ENCODE results near the gene STUM.

Gene STUM

DNA sequence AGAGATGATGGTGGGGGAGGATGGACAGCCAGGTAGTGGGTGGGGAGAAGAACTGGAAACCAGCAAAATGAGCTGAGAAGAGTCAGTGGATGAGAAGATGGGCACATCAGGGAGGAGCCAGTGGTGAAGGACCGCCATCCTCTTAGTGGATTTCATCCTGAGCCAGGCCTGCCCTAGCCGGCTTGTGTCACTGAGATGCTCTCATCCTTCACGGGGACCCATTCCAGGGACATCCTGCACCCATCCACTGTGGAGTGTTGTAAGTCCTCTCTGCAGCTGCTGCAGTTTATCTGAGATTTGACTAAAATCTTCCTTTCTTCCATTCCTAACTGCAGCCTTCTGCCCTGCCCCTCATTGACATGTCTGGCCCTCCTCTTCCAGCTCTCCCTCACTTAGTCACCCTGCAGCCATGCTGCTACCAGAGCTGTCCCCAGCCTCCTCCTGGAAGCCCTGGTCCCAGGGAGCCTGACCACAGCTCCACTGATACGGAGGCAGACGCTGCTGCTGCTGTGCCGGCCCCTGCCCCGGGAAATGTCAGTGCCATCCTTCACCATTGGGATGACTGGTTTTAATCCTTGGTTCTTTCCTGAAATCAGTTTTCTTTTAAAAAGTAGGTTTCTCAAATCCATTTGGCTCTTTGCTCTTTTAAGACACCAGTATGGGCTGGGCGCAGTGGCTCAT is 33.2 kb downstream of the STUM start:
- no peak overlapping the region for H2AFZ ChIP-seq (ENCODE audit: low read depth, low read length, severe bottlenecking)
- H3K9me2 ChIP-seq (replicated peaks; ENCODE audit: insufficient read depth, low read length): no peaks in the 10 kb centered on the region
- no peak overlapping the region for H3K27ac ChIP-seq (ENCODE audit: low read depth, low read length)
- H3K9ac ChIP-seq (ENCODE audit: low read length): no peak overlapping the region
- TF ChIP-seq EZH2phosphoT487 (conservative IDR thresholded peaks at IDR 0.05; ENCODE audit: low read length): no peak
- TF ChIP-seq, protein P1, sequence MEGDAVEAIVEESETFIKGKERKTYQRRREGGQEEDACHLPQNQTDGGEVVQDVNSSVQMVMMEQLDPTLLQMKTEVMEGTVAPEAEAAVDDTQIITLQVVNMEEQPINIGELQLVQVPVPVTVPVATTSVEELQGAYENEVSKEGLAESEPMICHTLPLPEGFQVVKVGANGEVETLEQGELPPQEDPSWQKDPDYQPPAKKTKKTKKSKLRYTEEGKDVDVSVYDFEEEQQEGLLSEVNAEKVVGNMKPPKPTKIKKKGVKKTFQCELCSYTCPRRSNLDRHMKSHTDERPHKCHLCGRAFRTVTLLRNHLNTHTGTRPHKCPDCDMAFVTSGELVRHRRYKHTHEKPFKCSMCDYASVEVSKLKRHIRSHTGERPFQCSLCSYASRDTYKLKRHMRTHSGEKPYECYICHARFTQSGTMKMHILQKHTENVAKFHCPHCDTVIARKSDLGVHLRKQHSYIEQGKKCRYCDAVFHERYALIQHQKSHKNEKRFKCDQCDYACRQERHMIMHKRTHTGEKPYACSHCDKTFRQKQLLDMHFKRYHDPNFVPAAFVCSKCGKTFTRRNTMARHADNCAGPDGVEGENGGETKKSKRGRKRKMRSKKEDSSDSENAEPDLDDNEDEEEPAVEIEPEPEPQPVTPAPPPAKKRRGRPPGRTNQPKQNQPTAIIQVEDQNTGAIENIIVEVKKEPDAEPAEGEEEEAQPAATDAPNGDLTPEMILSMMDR (IDR thresholded peaks at IDR 0.05; ENCODE audit: insufficient read depth, low read length, poor library complexity, severe bottlenecking): no peak
- no peaks in the 10 kb centered on the region for H3K36me3 ChIP-seq (ENCODE audit: low read length)
- no peaks in the 10 kb centered on the region for H3K9me3 ChIP-seq (ENCODE audit: insufficient read depth, low read length)
- no peaks in the 10 kb centered on the region for H3K27me3 ChIP-seq (ENCODE audit: low read length)
- H3F3A ChIP-seq (ENCODE audit: insufficient read depth): no peaks in the 10 kb centered on the region
- H3K4me3 ChIP-seq (ENCODE audit: insufficient read depth, low read length, poor library complexity, severe bottlenecking): no peak overlapping the region
- H4K20me1 ChIP-seq (ENCODE audit: low read depth, low read length): no peaks in the 10 kb centered on the region
- H3K79me2 ChIP-seq (ENCODE audit: insufficient read depth, low read length): no peaks in the 10 kb centered on the region
- no peak overlapping the region for H3K4me2 ChIP-seq (ENCODE audit: low read depth, low read length, poor library complexity, severe bottlenecking)

GRCh38 chr1:226582966-226583365 is 34.4 kb downstream of the STUM start:
- Histone ChIP-seq H3K27me3 (ENCODE audit: low read length) (no peaks in the 10 kb centered on the region), H2AFZ (ENCODE audit: low read depth, low read length, severe bottlenecking) (no peak overlapping the region), H3K4me3 (ENCODE audit: insufficient read depth, low read length, poor library complexity, severe bottlenecking) (no peak overlapping the region), H3K9ac (ENCODE audit: low read length) (no peak overlapping the region), H3K9me3 (ENCODE audit: insufficient read depth, low read length) (no peaks in the 10 kb centered on the region), H3K9me2 (replicated peaks; ENCODE audit: insufficient read depth, low read length) (no peaks in the 10 kb centered on the region), H3K4me2 (ENCODE audit: low read depth, low read length, poor library complexity, severe bottlenecking) (no peak overlapping the region), H3K27ac (ENCODE audit: low read depth, low read length) (no peak overlapping the region), H3K79me2 (ENCODE audit: insufficient read depth, low read length) (no peaks in the 10 kb centered on the region), H3K36me3 (ENCODE audit: low read length) (no peaks in the 10 kb centered on the region), H4K20me1 (ENCODE audit: low read depth, low read length) (no peaks in the 10 kb centered on the region), H3F3A (ENCODE audit: insufficient read depth) (no peaks in the 10 kb centered on the region)
- TF ChIP-seq, protein P1 (IDR thresholded peaks at IDR 0.05; ENCODE audit: insufficient read depth, low read length, poor library complexity, severe bottlenecking): no peak
- no peak for TF ChIP-seq EZH2phosphoT487 (conservative IDR thresholded peaks at IDR 0.05; ENCODE audit: low read length)

GRCh38 chr1:226584164-226584563 is 35.6 kb downstream of the STUM start:
- Histone ChIP-seq H3K4me3 (ENCODE audit: insufficient read depth, low read length, poor library complexity, severe bottlenecking) (no peak overlapping the region), H3F3A (ENCODE audit: insufficient read depth) (no peaks in the 10 kb centered on the region), H2AFZ (ENCODE audit: low read depth, low read length, severe bottlenecking) (no peak overlapping the region), H3K9me3 (ENCODE audit: insufficient read depth, low read length) (no peaks in the 10 kb centered on the region), H3K9ac (ENCODE audit: low read length) (no peak overlapping the region), H3K27me3 (ENCODE audit: low read length) (no peaks in the 10 kb centered on the region), H3K79me2 (ENCODE audit: insufficient read depth, low read length) (no peaks in the 10 kb centered on the region), H3K36me3 (ENCODE audit: low read length) (no peaks in the 10 kb centered on the region), H3K4me2 (ENCODE audit: low read depth, low read length, poor library complexity, severe bottlenecking) (no peak overlapping the region), H3K9me2 (replicated peaks; ENCODE audit: insufficient read depth, low read length) (no peaks in the 10 kb centered on the region), H3K27ac (ENCODE audit: low read depth, low read length) (no peak overlapping the region), H4K20me1 (ENCODE audit: low read depth, low read length) (no peaks in the 10 kb centered on the region)
- TF ChIP-seq EZH2phosphoT487 (conservative IDR thresholded peaks at IDR 0.05; ENCODE audit: low read length): no peak
- TF ChIP-seq, protein P1 (IDR thresholded peaks at IDR 0.05; ENCODE audit: insufficient read depth, low read length, poor library complexity, severe bottlenecking): no peak

Measured in SU-DHL-6 (cell line).